Hepatocyte (in vitro differentiated cells): ENCODE results near the gene AEN. TPM values are rescaled to one million over a fixed set of nuclear protein-coding genes. Genes with fewer than 3 reads are reported as not detected.

Experiments
- DNase-seq: peaks from one replicate; pipeline ENCODE4 v3.0.0-alpha.2; 2016; ENCODE audit warnings: low spot score
- H2AFZ ChIP-seq: fragments of 200-600 bp; sonication (generic); 2 replicates; pipeline ENCODE4 v1.6.0; 2016; ENCODE audit warnings: antibody characterized with exemption, mild to moderate bottlenecking
- H3K27ac ChIP-seq: fragments of 200-600 bp; sonication (generic); 2 replicates; pipeline ENCODE4 v1.5.1; 2016; ENCODE audit warnings: mild to moderate bottlenecking
- H3K27me3 ChIP-seq: fragments of 200-600 bp; sonication (generic); 2 replicates; pipeline ENCODE4 v1.6.1; 2016
- H3K36me3 ChIP-seq: fragments of 200-600 bp; sonication (generic); replicated peaks from 2 replicates; pipeline ENCODE4 v1.5.1; 2016; ENCODE audit warnings: low read depth; ENCODE audit not compliant: insufficient read depth
- H3K4me1 ChIP-seq: fragments of 200-600 bp; sonication (generic); 2 replicates; pipeline ENCODE4 v1.5.1; 2016; ENCODE audit warnings: mild to moderate bottlenecking, moderate library complexity; ENCODE audit not compliant: insufficient read depth
- H3K4me2 ChIP-seq: fragments of 200-600 bp; sonication (generic); 2 replicates; pipeline ENCODE4 v1.6.0; 2016
- H3K4me3 ChIP-seq: fragments of 200-600 bp; sonication (generic); 2 replicates; pipeline ENCODE4 v1.5.1; 2016; ENCODE audit warnings: mild to moderate bottlenecking
- H3K79me2 ChIP-seq: fragments of 200-600 bp; sonication (generic); 2 replicates; pipeline ENCODE4 v1.6.0; 2017; ENCODE audit warnings: mild to moderate bottlenecking
- H3K9me2 ChIP-seq: fragments of 200-600 bp; sonication (generic); replicated peaks from 2 replicates; pipeline ENCODE4 v1.6.0; 2017; ENCODE audit warnings: mild to moderate bottlenecking; ENCODE audit not compliant: insufficient read depth
- H3K9me3 ChIP-seq: fragments of 200-600 bp; sonication (generic); 2 replicates; pipeline ENCODE4 v1.5.1; 2016; ENCODE audit warnings: low read depth, mild to moderate bottlenecking
- H4K20me1 ChIP-seq: fragments of 200-600 bp; sonication (generic); 2 replicates; pipeline ENCODE4 v1.6.0; 2016; ENCODE audit warnings: mild to moderate bottlenecking; ENCODE audit not compliant: insufficient read depth, poor library complexity, severe bottlenecking
- EZH2 ChIP-seq: fragments of 200-600 bp; sonication (generic); IDR thresholded peaks from 2 replicates; pipeline ENCODE4 v1.6.1; 2016; ENCODE audit warnings: antibody characterized with exemption, mild to moderate bottlenecking, borderline replicate concordance
- EZH2phosphoT487 ChIP-seq: fragments of 200-600 bp; sonication (generic); IDR thresholded peaks from one replicate; pipeline ENCODE4 v1.6.1; 2018; ENCODE audit warnings: antibody characterized with exemption, mild to moderate bottlenecking, low read depth, moderate library complexity; ENCODE audit not compliant: unreplicated experiment, severe bottlenecking
- WGBS: methylation state at CpG from one replicate; pipeline ENCODE4 v1.1.6; 2016; ENCODE audit warnings: low lambda C conversion rate; ENCODE audit errors: missing lambda C conversion rate; 5-methylcytosine and 5-hydroxymethylcytosine counted together
- polyA plus RNA-seq: library from polyadenylated mRNA; unstranded; fragments of >200 nt; fragmentation: Nextera tagmentation; extraction: Ambion mirVana; gene quantifications from 2 replicates; pipeline ENCODE4 v1.2.1, GENCODE V29; 2016
- total RNA-seq: library from RNA; depleted of rRNA; stranded (reverse); fragments of >200 nt; gene quantifications from 2 replicates; pipeline ENCODE4 v1.2.3, GENCODE V29; 2014
- TF ChIP-seq, protein P1 (sequence below): fragments of 200-600 bp; sonication (generic); IDR thresholded peaks from 2 replicates; pipeline ENCODE4 v1.5.1; 2016; ENCODE audit warnings: antibody characterized with exemption, mild to moderate bottlenecking; ENCODE audit not compliant: poor library complexity

Gene AEN
- total and polyA plus RNA-seq, 2 experiments from 2014 or later = 18.3 to 25.0 TPM

GRCh38 chr15:88658070-88658965 lies 37.2 kb downstream of the AEN start:
- Histone ChIP-seq H2AFZ (no peak overlapping the region), H3K27me3 (no peaks in the 10 kb centered on the region), H3K4me3 (no peak overlapping the region), H3K4me1 (no peaks in the 10 kb centered on the region), H3K9me2 (no peaks in the 10 kb centered on the region), H3K27ac (no peak overlapping the region), H3K9me3 (no peaks in the 10 kb centered on the region), H3K79me2 (no peaks in the 10 kb centered on the region), H3K4me2 (no peak overlapping the region), H3K36me3 (no peaks in the 10 kb centered on the region), H4K20me1 (no peaks in the 10 kb centered on the region)
- WGBS = 79% methylated on average over 13 of the region's 13 CpGs
- TF ChIP-seq, protein P1, sequence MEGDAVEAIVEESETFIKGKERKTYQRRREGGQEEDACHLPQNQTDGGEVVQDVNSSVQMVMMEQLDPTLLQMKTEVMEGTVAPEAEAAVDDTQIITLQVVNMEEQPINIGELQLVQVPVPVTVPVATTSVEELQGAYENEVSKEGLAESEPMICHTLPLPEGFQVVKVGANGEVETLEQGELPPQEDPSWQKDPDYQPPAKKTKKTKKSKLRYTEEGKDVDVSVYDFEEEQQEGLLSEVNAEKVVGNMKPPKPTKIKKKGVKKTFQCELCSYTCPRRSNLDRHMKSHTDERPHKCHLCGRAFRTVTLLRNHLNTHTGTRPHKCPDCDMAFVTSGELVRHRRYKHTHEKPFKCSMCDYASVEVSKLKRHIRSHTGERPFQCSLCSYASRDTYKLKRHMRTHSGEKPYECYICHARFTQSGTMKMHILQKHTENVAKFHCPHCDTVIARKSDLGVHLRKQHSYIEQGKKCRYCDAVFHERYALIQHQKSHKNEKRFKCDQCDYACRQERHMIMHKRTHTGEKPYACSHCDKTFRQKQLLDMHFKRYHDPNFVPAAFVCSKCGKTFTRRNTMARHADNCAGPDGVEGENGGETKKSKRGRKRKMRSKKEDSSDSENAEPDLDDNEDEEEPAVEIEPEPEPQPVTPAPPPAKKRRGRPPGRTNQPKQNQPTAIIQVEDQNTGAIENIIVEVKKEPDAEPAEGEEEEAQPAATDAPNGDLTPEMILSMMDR = no peak
- TF ChIP-seq EZH2 = no peak
- TF ChIP-seq EZH2phosphoT487 = no peak
- no peak for DNase-seq

- Histone ChIP-seq H3K4me3 (no peak overlapping the region), H3K4me2 (no peak overlapping the region), H4K20me1 (no peaks in the 10 kb centered on the region), H3K9me2 (no peaks in the 10 kb centered on the region), H3K4me1 (no peaks in the 10 kb centered on the region), H3K27me3 (no peaks in the 10 kb centered on the region), H3K9me3 (no peaks in the 10 kb centered on the region), H3K36me3 (no peaks in the 10 kb centered on the region), H3K79me2 (no peaks in the 10 kb centered on the region), H2AFZ (no peak overlapping the region), H3K27ac (no peak overlapping the region)
- TF ChIP-seq EZH2phosphoT487 (no peak), EZH2 (no peak)
- TF ChIP-seq, protein P1 = no peak
- DNase-seq = no peak
- 77% methylated on average over 15 of the region's 18 CpGs for WGBS
These were observed 38.1 kb downstream of the AEN start for GRCh38 chr15:88658972-88659931.

- Histone ChIP-seq H3K36me3 (no peaks in the 10 kb centered on the region), H3K4me2 (no peak overlapping the region), H3K27me3 (no peaks in the 10 kb centered on the region), H3K27ac (no peak overlapping the region), H3K9me2 (no peaks in the 10 kb centered on the region), H3K79me2 (no peaks in the 10 kb centered on the region), H3K9me3 (no peaks in the 10 kb centered on the region), H2AFZ (no peak overlapping the region), H4K20me1 (no peaks in the 10 kb centered on the region), H3K4me1 (no peaks in the 10 kb centered on the region), H3K4me3 (no peak overlapping the region)
- no peak for TF ChIP-seq EZH2
- TF ChIP-seq EZH2phosphoT487 = no peak
- TF ChIP-seq, protein P1 = no peak
- no peak for DNase-seq
These were observed 40.0 kb downstream of the AEN start for GRCh38 chr15:88661041-88661700.
